GM12891 (cell line): ENCODE measurements around the gene PCBP3.

Experiments
- DNase-seq: peaks from one replicate; pipeline ENCODE4 v3.0.0; 2011; ENCODE audit warnings: low spot score; ENCODE audit not compliant: insufficient read length
- FAIRE-seq: peaks from 2 replicates; lab custom pipeline; 2011; peaks lifted over from hg19 to GRCh38; lab: Jason Lieb, UNC
- PAX5 ChIP-seq: IDR thresholded peaks from 2 replicates; pipeline ENCODE4 v1.6.1; 2011; ENCODE audit warnings: low read length, moderate library complexity, mild to moderate bottlenecking; ENCODE audit not compliant: insufficient read depth, severe bottlenecking
- POLR2A ChIP-seq: IDR thresholded peaks from 2 replicates; pipeline ENCODE4 v1.6.1; 2011; ENCODE audit warnings: low read depth, low read length, control low read depth
- POLR2AphosphoS5 ChIP-seq: IDR thresholded peaks from 2 replicates; pipeline ENCODE4 v1.6.1; 2011; ENCODE audit warnings: low read depth, low read length, control low read depth
- POU2F2 ChIP-seq: IDR thresholded peaks from 2 replicates; pipeline ENCODE4 v1.6.1; 2011; ENCODE audit warnings: low read depth, mild to moderate bottlenecking, control low read depth, low read length, moderate library complexity
- SPI1 ChIP-seq: IDR thresholded peaks from 2 replicates; pipeline ENCODE4 v1.6.1; 2011; ENCODE audit warnings: low read depth, low read length, control low read depth
- TAF1 ChIP-seq: IDR thresholded peaks from 2 replicates; pipeline ENCODE4 v1.6.1; 2011; ENCODE audit warnings: low read depth, low read length, control low read depth

PCBP3 gene

GRCh38 chr21:45724994-45725843 lies 81.7 kb downstream of the PCBP3 start:
- no peak for DNase-seq
- FAIRE-seq: no peak
- no peak for TF ChIP-seq SPI1
- TF ChIP-seq PAX5: no peak
- no peak for TF ChIP-seq POLR2AphosphoS5
- TF ChIP-seq TAF1: no peak
- TF ChIP-seq POLR2A: no peak
- no peak for TF ChIP-seq POU2F2

GRCh38 chr21:45725844-45726200 lies 82.3 kb downstream of the PCBP3 start:
- TF ChIP-seq POLR2A (no peak), TAF1 (no peak), PAX5 (no peak), SPI1 (no peak), POU2F2 (no peak), POLR2AphosphoS5 (no peak)
- no peak for DNase-seq
- no peak for FAIRE-seq

- DNase-seq (no peak), FAIRE-seq (no peak)
- TF ChIP-seq TAF1 (no peak), POLR2AphosphoS5 (no peak), PAX5 (no peak), POLR2A (no peak)
Observed at GRCh38 chr21:45726438-45726837, 82.9 kb downstream of the PCBP3 start.

- no peak for DNase-seq
- TF ChIP-seq POLR2A (no peak), PAX5 (no peak), SPI1 (no peak), TAF1 (no peak), POU2F2 (no peak), POLR2AphosphoS5 (no peak)
- FAIRE-seq: no peak
Observed at GRCh38 chr21:45727390-45727789, 83.9 kb downstream of the PCBP3 start.

- no peak for FAIRE-seq
- TF ChIP-seq POU2F2 (no peak), PAX5 (no peak), SPI1 (no peak), POLR2AphosphoS5 (no peak), TAF1 (no peak), POLR2A (no peak)
- no peak for DNase-seq
Observed at GRCh38 chr21:45735259-45736000, 91.9 kb downstream of the PCBP3 start.

GRCh38 chr21:45736042-45736689 lies 92.6 kb downstream of the PCBP3 start:
- TF ChIP-seq PAX5 (no peak), POLR2AphosphoS5 (no peak), POLR2A (no peak), TAF1 (no peak), SPI1 (no peak), POU2F2 (no peak)
- DNase-seq (no peak), FAIRE-seq (no peak)

GRCh38 chr21:45736690-45737484 lies 93.4 kb downstream of the PCBP3 start:
- DNase-seq: no peak
- TF ChIP-seq TAF1 (no peak), SPI1 (no peak), PAX5 (no peak), POU2F2 (no peak), POLR2A (no peak), POLR2AphosphoS5 (no peak)
- FAIRE-seq: no peak

- TF ChIP-seq POLR2AphosphoS5 (no peak), TAF1 (no peak), POLR2A (no peak), POU2F2 (no peak), PAX5 (no peak), SPI1 (no peak)
- FAIRE-seq (no peak), DNase-seq (no peak)
Observed at GRCh38 chr21:45737485-45738166, 94.1 kb downstream of the PCBP3 start.

GRCh38 chr21:45739218-45740087 lies 95.9 kb downstream of the PCBP3 start:
- DNase-seq: no peak
- no peak for TF ChIP-seq PAX5
- TF ChIP-seq POLR2A: no peak
- TF ChIP-seq TAF1: no peak
- no peak for FAIRE-seq
